HG03460 (cell line): Measurements from ENCODE around the gene MESD.

ENCODE experiments used
- ATAC-seq: cut with Tn5 transposase; IDR thresholded peaks from one replicate; pipeline ENCODE4 v1.9.1; 2021; ENCODE audit not compliant: unreplicated experiment

MESD gene

GRCh38 chr15:80940331-80940730 lies 49.3 kb downstream of the MESD start:
- no peak for ATAC-seq

DNA sequence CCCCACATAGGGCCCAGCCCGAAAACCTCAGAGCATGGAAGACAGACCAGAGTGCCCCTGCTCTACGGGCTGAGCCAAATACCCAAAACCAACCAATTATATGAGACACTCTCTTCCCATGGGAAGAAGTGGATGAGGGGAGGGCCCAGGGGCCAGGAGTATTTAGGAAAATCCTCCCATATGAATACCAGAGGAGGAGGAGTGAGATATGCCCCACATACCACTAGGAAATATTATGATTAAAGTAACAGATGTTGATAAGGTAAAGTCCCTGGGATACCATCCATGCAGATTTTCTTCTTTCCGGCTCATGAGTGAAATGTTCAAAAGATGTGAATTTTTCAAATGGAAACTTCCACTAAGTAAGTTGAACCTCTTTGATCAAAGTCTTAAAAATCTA lies 50.4 kb downstream of the MESD start:
- no peak for ATAC-seq

DNA sequence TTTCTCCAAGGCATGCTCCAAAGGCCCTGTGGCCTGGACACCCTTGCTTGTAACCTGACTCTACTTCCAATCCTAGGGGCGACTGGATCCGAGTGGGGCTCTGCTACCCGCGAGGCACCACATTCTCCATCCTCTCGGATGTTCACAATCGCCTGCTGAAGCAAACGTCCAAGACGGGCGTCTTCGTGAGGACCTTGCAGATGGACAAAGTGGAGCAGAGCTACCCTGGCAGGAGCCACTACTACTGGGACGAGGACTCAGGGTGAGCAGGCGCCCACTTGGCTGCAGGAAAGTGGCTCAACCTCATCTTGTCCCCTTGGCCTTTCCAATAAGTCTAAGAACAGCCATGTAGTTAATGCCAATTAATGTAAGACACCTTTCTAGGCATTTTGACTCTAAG lies 51.9 kb downstream of the MESD start:
- ATAC-seq: no peak

- ATAC-seq: no peak
Measured at GRCh38 chr15:80936288-80937078, 53.1 kb downstream of the MESD start.

- no peak for ATAC-seq
Measured at GRCh38 chr15:80934761-80935221, 54.8 kb downstream of the MESD start.

GRCh38 chr15:80932989-80933388 lies 56.6 kb downstream of the MESD start:
- no peak for ATAC-seq

DNA sequence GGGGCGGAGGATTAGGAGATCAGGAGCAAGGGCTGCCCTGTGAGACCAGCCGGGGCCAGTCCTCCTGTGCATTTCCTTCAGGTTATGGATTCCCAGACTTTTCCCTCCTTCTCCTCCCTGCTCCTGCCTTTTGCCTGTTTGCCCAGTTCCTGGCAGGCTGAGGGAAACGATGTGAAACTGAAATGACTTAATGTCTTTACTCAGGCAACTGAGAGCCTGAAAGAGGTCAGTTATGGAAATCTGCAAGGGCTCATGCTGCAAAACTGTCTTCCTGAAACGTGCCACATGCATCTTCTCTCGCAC lies 57.2 kb downstream of the MESD start:
- no peak for ATAC-seq

DNA sequence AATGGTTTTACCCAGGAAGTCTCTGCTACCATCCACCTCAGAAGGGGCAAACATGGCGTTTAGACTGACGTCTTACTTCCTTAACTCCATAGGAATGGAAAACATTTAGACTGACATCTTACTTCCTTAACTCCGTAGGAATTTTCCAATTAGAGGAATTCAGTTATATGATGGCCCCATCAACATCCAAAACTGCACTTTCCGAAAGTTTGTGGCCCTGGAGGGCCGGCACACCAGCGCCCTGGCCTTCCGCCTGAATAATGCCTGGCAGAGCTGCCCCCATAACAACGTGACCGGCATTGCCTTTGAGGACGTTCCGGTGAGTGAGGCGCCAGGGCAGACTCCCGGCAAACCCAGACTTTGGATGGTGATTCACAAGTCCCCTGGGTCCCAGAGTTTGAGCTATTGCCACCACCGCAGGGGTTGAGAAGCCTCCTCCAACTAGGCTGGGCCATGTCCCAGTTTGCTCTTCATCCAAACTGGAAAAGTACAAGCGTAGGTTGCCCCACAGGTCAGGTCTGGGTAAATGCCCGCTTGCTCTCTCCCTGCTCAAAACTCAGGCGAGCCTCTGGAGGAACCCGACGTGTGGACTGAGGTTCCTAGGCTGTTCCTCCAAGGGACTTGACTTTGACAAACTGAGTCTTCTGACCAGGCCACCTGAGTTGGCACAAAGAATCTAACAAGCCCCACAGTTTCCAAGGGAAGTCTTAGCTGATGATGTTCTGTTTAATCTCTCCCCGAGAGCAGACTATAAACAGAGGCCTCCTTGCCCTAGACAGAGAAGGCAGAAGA lies 57.7 kb downstream of the MESD start:
- ATAC-seq: no peak

DNA sequence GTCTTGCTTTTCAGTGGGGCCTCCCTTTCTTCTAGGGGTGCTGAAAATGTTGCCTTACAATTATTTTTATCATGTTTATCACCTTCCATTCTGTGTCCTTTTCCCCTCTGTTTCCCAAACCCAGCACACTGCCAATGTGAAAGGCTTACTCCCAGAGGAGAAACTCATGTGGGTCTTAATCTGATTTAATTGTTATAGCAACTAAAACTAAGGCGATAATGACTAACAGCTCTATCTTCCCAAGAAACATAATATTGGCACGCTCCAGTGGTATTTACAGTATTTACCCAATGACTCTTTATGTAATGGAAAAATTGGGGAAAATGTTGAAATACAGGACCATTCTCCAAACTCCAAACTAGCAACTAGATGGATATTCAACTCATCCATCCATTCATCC lies 58.4 kb downstream of the MESD start:
- no peak for ATAC-seq

- ATAC-seq: no peak
Measured at GRCh38 chr15:80929689-80930088, 59.9 kb downstream of the MESD start.

GRCh38 chr15:80929225-80929624 lies 60.4 kb downstream of the MESD start:
- ATAC-seq: no peak

GRCh38 chr15:80926126-80926525 lies 63.5 kb downstream of the MESD start:
- ATAC-seq: no peak

GRCh38 chr15:80925597-80926059 lies 64.0 kb downstream of the MESD start:
- no peak for ATAC-seq

GRCh38 chr15:80924278-80924677 lies 65.3 kb downstream of the MESD start:
- no peak for ATAC-seq

DNA sequence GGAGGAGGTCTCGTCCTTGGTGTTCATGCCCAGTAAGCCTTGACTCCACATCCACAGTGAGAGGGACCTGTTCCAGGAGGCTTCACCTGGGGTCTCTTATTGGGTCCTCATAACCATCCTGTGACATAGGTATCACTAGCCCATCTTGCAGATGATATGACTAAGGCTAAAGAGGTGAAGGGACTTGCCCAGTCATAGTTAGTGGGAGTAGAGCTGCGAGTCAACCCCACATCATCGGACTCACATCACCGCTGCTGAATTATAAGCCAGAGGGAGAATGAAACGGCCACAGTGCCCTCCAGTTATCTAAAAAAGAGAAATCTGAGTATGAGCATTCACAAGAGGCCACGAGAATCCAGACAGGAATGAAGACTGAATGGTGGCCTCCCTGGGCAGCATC lies 66.0 kb downstream of the MESD start:
- ATAC-seq: no peak

- no peak for ATAC-seq
Measured at GRCh38 chr15:80921736-80922410, 67.7 kb downstream of the MESD start.

GRCh38 chr15:80920271-80920699 lies 69.3 kb downstream of the MESD start:
- no peak for ATAC-seq

- no peak for ATAC-seq
Measured at GRCh38 chr15:80918196-80918783, 71.3 kb downstream of the MESD start.

DNA sequence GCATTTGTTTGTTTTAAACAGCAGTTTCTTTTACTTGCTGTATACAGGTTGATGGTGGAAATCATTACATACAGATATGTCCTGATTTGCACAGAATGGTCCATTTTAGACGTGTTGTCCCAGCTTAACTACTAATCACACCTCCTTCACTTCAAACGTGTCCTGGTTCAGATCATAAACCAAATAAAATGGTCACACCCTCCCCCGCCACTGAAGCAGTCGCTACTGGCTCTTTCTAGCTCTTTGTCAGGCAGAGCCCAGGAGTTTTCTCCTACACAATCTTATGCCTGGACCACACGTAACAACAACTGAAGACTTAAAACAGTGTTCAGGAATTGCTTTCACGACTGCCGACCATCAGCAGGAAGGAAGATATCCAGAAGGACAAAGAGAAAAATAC lies 73.6 kb downstream of the MESD start:
- ATAC-seq: no peak

DNA sequence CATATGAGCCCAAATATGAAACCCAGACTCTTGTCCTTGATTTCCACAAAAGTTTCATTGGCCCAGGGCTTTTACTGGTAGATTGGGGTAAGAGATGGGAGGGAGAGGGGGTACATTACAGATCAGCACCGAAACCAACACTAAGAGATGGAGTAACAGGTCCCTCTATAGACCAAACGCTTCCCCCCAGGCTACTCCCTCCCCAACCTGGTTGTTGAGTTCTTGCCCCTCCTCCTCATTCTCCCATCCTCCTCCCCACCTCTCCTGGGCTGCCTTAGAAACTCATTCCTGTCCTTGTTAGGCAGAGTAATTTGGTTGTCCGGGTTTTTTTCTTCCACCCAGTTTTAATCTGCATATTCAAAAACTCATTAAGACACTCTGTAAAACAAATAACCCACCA lies 74.1 kb downstream of the MESD start:
- no peak for ATAC-seq

GRCh38 chr15:80913541-80913940 lies 76.1 kb downstream of the MESD start:
- ATAC-seq: no peak
